Measurements from ENCODE around the gene ADAP1. TPM values are rescaled to one million over a fixed set of nuclear protein-coding genes. Genes with fewer than 3 reads are reported as not detected.

The ADAP1 gene
- total and polyA plus RNA-seq, 2 of the 13 experiments (the other 11 are each of a cell fraction or from before 2014, with no cell fraction given), result 10.5 to 24.6 TPM

DNA sequence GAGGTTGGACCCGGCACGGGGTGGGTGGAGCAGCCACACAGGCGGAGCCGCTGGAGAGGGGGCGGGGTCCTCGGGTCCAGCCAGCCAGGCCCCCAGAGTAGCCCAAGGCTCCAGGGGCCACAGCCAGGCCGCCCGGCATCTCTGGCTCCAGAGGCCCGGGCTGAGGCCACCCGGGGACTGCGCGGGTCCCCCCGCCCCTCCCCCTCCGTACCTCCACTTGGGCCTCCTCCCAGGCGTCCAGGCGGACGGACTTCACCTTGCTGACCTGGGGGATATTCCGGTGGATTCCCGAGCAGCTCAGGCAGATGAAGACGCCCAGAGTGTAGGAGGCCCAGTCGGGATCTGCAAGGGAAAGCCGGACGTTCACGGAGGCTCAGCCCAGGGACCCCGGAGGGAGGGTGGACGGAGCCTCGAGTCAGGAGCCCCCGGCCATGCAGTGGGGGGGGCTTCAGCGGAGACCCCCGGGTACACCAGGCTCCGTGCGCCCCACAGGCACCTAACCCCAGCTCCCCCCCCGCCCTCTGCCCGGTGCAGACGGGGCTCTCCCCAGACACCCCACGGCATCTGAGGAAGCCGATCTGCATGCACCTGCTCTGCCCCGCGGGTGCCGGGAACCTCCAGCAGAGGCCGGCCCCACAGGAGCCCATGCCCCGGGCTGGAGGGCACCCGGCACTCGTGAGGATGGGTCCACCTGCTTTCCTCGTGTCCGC, 19.2 kb downstream of the ADAP1 start (continued):
- TF ChIP-seq, protein P1, sequence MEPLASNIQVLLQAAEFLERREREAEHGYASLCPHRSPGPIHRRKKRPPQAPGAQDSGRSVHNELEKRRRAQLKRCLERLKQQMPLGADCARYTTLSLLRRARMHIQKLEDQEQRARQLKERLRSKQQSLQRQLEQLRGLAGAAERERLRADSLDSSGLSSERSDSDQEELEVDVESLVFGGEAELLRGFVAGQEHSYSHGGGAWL (CRISPR knock-in tag; IDR thresholded peaks at IDR 0.05), result no peak
- TF ChIP-seq KDM3A (CRISPR knock-in tag; IDR thresholded peaks at IDR 0.05; ENCODE audit: low read depth) (no peak), ATM (IDR thresholded peaks at IDR 0.05; ENCODE audit: borderline replicate concordance) (no peak), TEAD3 (CRISPR knock-in tag; optimal IDR thresholded peaks at IDR 0.05; ENCODE audit: borderline replicate concordance) (no peak), MEIS1 (CRISPR knock-in tag; IDR thresholded peaks at IDR 0.05; ENCODE audit: borderline replicate concordance) (no peak), ZSCAN22 (CRISPR knock-in tag; IDR thresholded peaks at IDR 0.05) (no peak), ZNF567 (CRISPR knock-in tag; IDR thresholded peaks at IDR 0.05; ENCODE audit: borderline replicate concordance) (no peak), MIER2 (CRISPR knock-in tag; IDR thresholded peaks at IDR 0.05) (no peak), ZNF724P (CRISPR knock-in tag; IDR thresholded peaks at IDR 0.05; ENCODE audit: borderline replicate concordance) (no peak), PHF5A (CRISPR knock-in tag; IDR thresholded peaks at IDR 0.05; ENCODE audit: low read depth, unreplicated experiment) (no peak)

DNA sequence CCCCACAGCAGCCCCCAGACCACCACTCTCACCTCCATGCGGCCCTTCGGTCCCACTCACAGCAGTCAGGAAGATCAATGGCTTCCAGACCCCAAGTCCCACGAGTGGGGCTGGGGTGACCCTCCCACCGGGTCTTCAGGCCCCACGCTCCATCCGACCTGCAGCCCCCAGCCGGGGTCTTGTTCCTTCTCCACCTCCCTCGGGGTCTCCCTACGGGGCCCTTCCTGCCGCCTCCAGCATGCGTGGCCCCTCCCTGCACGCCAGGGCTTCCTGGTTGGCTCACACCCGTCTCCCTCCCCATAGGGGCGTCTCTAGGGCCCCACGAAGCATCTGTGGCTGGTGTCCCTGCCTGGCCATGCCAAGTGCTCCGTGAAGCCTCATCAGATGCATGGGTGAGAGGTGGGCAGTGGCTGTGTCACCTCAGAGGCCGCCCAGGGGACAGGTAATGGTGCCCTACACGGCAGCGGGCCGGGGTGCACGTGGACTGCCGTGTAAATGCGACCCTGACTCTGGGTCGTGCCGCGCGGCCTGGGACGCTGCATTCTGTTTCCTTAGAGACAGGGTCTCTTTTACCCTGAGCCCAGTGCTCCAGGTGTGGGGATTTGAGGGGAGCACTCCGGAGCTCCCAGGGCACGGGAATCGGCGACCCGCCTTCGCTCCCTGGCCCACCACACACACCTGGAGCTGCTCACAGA, 19.9 kb downstream of the ADAP1 start:
- 94% methylated on average over 15 of the region's 34 CpGs for WGBS (ENCODE audit: low lambda C conversion rate)
- BruUV-seq (replicated peaks), result no TSS peak
- DNase-seq (ENCODE audit: low spot score) (no peak), ATAC-seq (no peak), FAIRE-seq (no peak)
- Histone ChIP-seq H3K79me2 (ENCODE audit: insufficient read depth, low read length) (no peaks in the 10 kb centered on the region), H3K27ac (ENCODE audit: extremely low read length, insufficient read depth, low read length) (no peak overlapping the region), H2AFZ (ENCODE audit: low read length) (no peak overlapping the region), H3K36me3 (replicated peaks in 1 of 2; ENCODE audit: control insufficient read depth in 1 of 2, insufficient read depth in 2 of 2, low read length in 2 of 2) (no peaks in the 10 kb centered on the region), H4K20me1 (ENCODE audit: insufficient read depth, low read length) (no peaks in the 10 kb centered on the region), H3K4me3 (replicated peaks in 1 of 3; ENCODE audit: insufficient read depth in 1 of 3, low read depth in 2 of 3, low read length in 3 of 3) (no peak overlapping the region), H3K9me3 (ENCODE audit: low read length) (no peaks in the 10 kb centered on the region), H3K4me1 (ENCODE audit: insufficient read depth, low read length) (peaks cover 27% of the 10 kb centered on the region), H3K27me3 (ENCODE audit: control insufficient read depth in 1 of 2, insufficient read depth in 2 of 2, low read length in 2 of 2) (no peaks in the 10 kb centered on the region), H3K9ac (ENCODE audit: insufficient read depth, low read depth, low read length) (no peak overlapping the region), H3K4me2 (ENCODE audit: low read depth, low read length) (no peak overlapping the region)
- intact Hi-C loops (cut with micrococcal nuclease; ENCODE audit: unreplicated experiment) (no loop called here), in situ Hi-C loops (cut with HindIII; ENCODE audit: extremely low pct_ligation_motif_present, low pct_unique_long_range_greater_than_20kb) (no loop called here)
- POLR2A ChIA-PET, result no interaction called here
- CTCF ChIA-PET (ENCODE audit: low intra/inter-chr PET ratio, low total read pairs), result no interaction called here
- TF ChIP-seq, protein P2, sequence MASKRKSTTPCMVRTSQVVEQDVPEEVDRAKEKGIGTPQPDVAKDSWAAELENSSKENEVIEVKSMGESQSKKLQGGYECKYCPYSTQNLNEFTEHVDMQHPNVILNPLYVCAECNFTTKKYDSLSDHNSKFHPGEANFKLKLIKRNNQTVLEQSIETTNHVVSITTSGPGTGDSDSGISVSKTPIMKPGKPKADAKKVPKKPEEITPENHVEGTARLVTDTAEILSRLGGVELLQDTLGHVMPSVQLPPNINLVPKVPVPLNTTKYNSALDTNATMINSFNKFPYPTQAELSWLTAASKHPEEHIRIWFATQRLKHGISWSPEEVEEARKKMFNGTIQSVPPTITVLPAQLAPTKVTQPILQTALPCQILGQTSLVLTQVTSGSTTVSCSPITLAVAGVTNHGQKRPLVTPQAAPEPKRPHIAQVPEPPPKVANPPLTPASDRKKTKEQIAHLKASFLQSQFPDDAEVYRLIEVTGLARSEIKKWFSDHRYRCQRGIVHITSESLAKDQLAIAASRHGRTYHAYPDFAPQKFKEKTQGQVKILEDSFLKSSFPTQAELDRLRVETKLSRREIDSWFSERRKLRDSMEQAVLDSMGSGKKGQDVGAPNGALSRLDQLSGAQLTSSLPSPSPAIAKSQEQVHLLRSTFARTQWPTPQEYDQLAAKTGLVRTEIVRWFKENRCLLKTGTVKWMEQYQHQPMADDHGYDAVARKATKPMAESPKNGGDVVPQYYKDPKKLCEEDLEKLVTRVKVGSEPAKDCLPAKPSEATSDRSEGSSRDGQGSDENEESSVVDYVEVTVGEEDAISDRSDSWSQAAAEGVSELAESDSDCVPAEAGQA (IDR thresholded peaks at IDR 0.05; ENCODE audit: low read depth), result no peak
- TF ChIP-seq, protein P2 (CRISPR knock-in tag; IDR thresholded peaks at IDR 0.05; ENCODE audit: borderline replicate concordance), result no peak
- TF ChIP-seq ETV6 (CRISPR knock-in tag; conservative IDR thresholded peaks at IDR 0.05) (no peak), CREB1 (IDR thresholded peaks at IDR 0.05) (no peak), CREB1 (CRISPR knock-in tag; IDR thresholded peaks at IDR 0.05) (no peak), ZSCAN25 (CRISPR knock-in tag; IDR thresholded peaks at IDR 0.05) (no peak), GATAD2A (CRISPR knock-in tag; IDR thresholded peaks at IDR 0.05) (no peak)
